A549 (cell line): ENCODE data around the gene LIMK2. TPM values are rescaled to one million over a fixed set of nuclear protein-coding genes. Genes with fewer than 3 reads are reported as not detected.

Source experiments
- ATAC-seq, 2 experiments: fragments of 200-7000 bp in 1 of 2; fragments of >200 bp in 1 of 2; cut with Nextera tagmentation in 1 of 2; cut with Tn5 transposase in 1 of 2; 3 replicates each; pipeline versions ENCODE4 v1.8.0 to v1.9.1; 2018 to 2020; ENCODE audit warnings: mild to moderate bottlenecking in 1 of 2, moderate library complexity in 1 of 2
- CTCF ChIA-PET: fragments of 300-600 bp; sonication (Branson Sonifier 250); formaldehyde crosslinking; extraction: SDS; loops from one replicate; lab custom pipeline; 2021; ENCODE audit warnings: antibody characterized with exemption, inconsistent platforms; lab: Yijun Ruan, JAX
- POLR2A ChIA-PET: fragments of 350-600 bp; formaldehyde crosslinking; extraction: SDS; loops from one replicate; lab custom pipeline; 2021; ENCODE audit warnings: antibody characterized with exemption, inconsistent platforms; lab: Yijun Ruan, JAX
- DNase-seq, 2 experiments: peaks; one replicate each; pipeline versions ENCODE4 v3.0.0 to v3.0.0-alpha.2; 2011 to 2016; ENCODE audit warnings: low read depth in 1 of 2, low spot score in 1 of 2
- FAIRE-seq: peaks from 2 replicates; lab custom pipeline; 2011; peaks lifted over from hg19 to GRCh38; lab: Jason Lieb, UNC
- H3K27ac ChIP-seq, 2 experiments: fragments of >200 bp; sonication (Bioruptor Twin); formaldehyde crosslinking; 3 replicates each; pipeline ENCODE4 v1.5.1; 2016 to 2017
- H3K4me1 ChIP-seq: fragments of >200 bp; sonication (Bioruptor Twin); formaldehyde crosslinking; 3 replicates; pipeline ENCODE4 v1.6.1; 2016
- H3K4me2 ChIP-seq: fragments of >200 bp; sonication (Bioruptor Twin); formaldehyde crosslinking; 3 replicates; pipeline ENCODE4 v1.6.1; 2016
- H3K4me3 ChIP-seq: fragments of >200 bp; sonication (Bioruptor Twin); formaldehyde crosslinking; 3 replicates; pipeline ENCODE4 v1.5.1; 2016
- H3K9me3 ChIP-seq: fragments of >200 bp; sonication (Bioruptor Twin); formaldehyde crosslinking; 3 replicates; pipeline ENCODE4 v1.6.1; 2016
- ATOH8 ChIP-seq: fragments of 250-450 bp; sonication (Bioruptor Pico); IDR thresholded peaks from 2 replicates; pipeline ENCODE4 v1.5.0; 2020; ENCODE audit warnings: low read depth, mild to moderate bottlenecking, moderate library complexity
- CHD4 ChIP-seq: fragments of 200-600 bp; sonication (generic); IDR thresholded peaks from 2 replicates; pipeline ENCODE4 v1.6.1; 2016; ENCODE audit warnings: antibody characterized with exemption, mild to moderate bottlenecking, borderline replicate concordance
- CTCF ChIP-seq: fragments of >200 bp; sonication (Bioruptor Twin); formaldehyde crosslinking; IDR thresholded peaks from 3 replicates; pipeline ENCODE4 v1.5.1; 2016
- EHMT2 ChIP-seq: fragments of 200-600 bp; sonication (generic); IDR thresholded peaks from 2 replicates; pipeline ENCODE4 v1.6.1; 2016; ENCODE audit warnings: antibody characterized with exemption, low read depth, mild to moderate bottlenecking, moderate library complexity
- FOXS1 ChIP-seq: fragments of 250-450 bp; sonication (Bioruptor Pico); IDR thresholded peaks from 2 replicates; pipeline ENCODE4 v1.5.0; 2020; ENCODE audit warnings: mild to moderate bottlenecking, moderate library complexity
- HEYL ChIP-seq: fragments of 250-450 bp; sonication (Bioruptor Pico); IDR thresholded peaks from 2 replicates; pipeline ENCODE4 v1.8.0; 2021; ENCODE audit warnings: mild to moderate bottlenecking, moderate library complexity
- HMGXB4 ChIP-seq: fragments of 250-450 bp; sonication (Bioruptor Pico); IDR thresholded peaks from 2 replicates; pipeline ENCODE4 v1.5.0; 2021; ENCODE audit warnings: mild to moderate bottlenecking, moderate library complexity, borderline replicate concordance
- HOXA7 ChIP-seq: fragments of 250-450 bp; sonication (Bioruptor Pico); IDR thresholded peaks from 2 replicates; pipeline ENCODE4 v1.5.0; 2020; ENCODE audit warnings: mild to moderate bottlenecking, moderate library complexity
- HOXB5 ChIP-seq: fragments of 250-450 bp; sonication (Bioruptor Pico); IDR thresholded peaks from 2 replicates; pipeline ENCODE4 v1.5.0; 2020; ENCODE audit warnings: mild to moderate bottlenecking, moderate library complexity
- JUN ChIP-seq, 2 experiments: fragments of >200 bp; sonication (Bioruptor Twin); formaldehyde crosslinking; IDR thresholded peaks; 2 replicates in 1 of 2; 3 replicates in 1 of 2; pipeline ENCODE4 v1.6.1; 2016 to 2017
- KDM5A ChIP-seq: fragments of 200-600 bp; sonication (generic); IDR thresholded peaks from 2 replicates; pipeline ENCODE4 v1.6.1; 2016; ENCODE audit warnings: antibody characterized with exemption, mild to moderate bottlenecking
- MAX ChIP-seq: IDR thresholded peaks from 2 replicates; pipeline ENCODE4 v1.6.1; 2012
- NFE2L2 ChIP-seq: fragments of 150-350 bp; conservative IDR thresholded peaks from 2 replicates; pipeline ENCODE4 v1.6.1; 2014; ENCODE audit warnings: low read length
- NR3C1 ChIP-seq: fragments of >200 bp; sonication (Bioruptor Twin); formaldehyde crosslinking; IDR thresholded peaks from 3 replicates; pipeline ENCODE4 v1.6.1; 2017
- POLR2A ChIP-seq: IDR thresholded peaks from 2 replicates; pipeline ENCODE4 v1.6.1; 2012; ENCODE audit warnings: mild to moderate bottlenecking, low read length
- POLR2AphosphoS2 ChIP-seq: conservative IDR thresholded peaks from 2 replicates; pipeline ENCODE4 v1.6.1; 2012; ENCODE audit warnings: low read length, improper control_type of control experiment, inconsistent platforms
- RAD21 ChIP-seq, 2 experiments: fragments of >200 bp in 1 of 2; sonication (Bioruptor Twin) in 1 of 2; formaldehyde crosslinking in 1 of 2; IDR thresholded peaks in 1 of 2; conservative IDR thresholded peaks in 1 of 2; 2 replicates in 1 of 2; 3 replicates in 1 of 2; pipeline ENCODE4 v1.6.1; 2012 to 2018; ENCODE audit warnings: inconsistent platforms in 1 of 2
- RARB ChIP-seq: fragments of 250-450 bp; sonication (Bioruptor Pico); IDR thresholded peaks from 2 replicates; pipeline ENCODE4 v1.8.0; 2021; ENCODE audit warnings: mild to moderate bottlenecking, moderate library complexity
- RCOR1 ChIP-seq: fragments of 150-350 bp; IDR thresholded peaks from 2 replicates; pipeline ENCODE4 v1.6.1; 2014; ENCODE audit warnings: antibody characterized with exemption, low read length, low read depth
- SREBF2 ChIP-seq: fragments of 450-650 bp; IDR thresholded peaks from 2 replicates; pipeline ENCODE4 v1.6.1; 2014; ENCODE audit warnings: mild to moderate bottlenecking, moderate library complexity
- ZFP36 ChIP-seq: fragments of 450-650 bp; IDR thresholded peaks from 2 replicates; pipeline ENCODE4 v1.6.1; 2014; ENCODE audit warnings: borderline replicate concordance; ENCODE audit not compliant: partially characterized antibody
- ZSCAN20 ChIP-seq: fragments of 250-450 bp; sonication (Bioruptor Pico); IDR thresholded peaks from 2 replicates; pipeline ENCODE4 v1.8.0; 2022; ENCODE audit warnings: mild to moderate bottlenecking, moderate library complexity
- WGBS: methylation state at CpG from one replicate; pipeline ENCODE4 v1.1.6; 2017; ENCODE audit errors: missing lambda C conversion rate; 5-methylcytosine and 5-hydroxymethylcytosine counted together
- polyA plus RNA-seq, 4 experiments: library from polyadenylated mRNA; depleted of rRNA in 3 of 4; stranded (reverse); fragments of >200 nt; fragmentation: RNase III in 1 of 4; extraction: RNeasy Plus Mini Kit Qiagen cat#74134 plus additional on column Dnase treatment in 1 of 4; gene quantifications; 2 replicates in 3 of 4; 3 replicates in 1 of 4; pipeline ENCODE4 v1.2.3, GENCODE V29; 2011 to 2017

LIMK2 gene
- polyA plus RNA-seq, 2 of the 4 experiments (the other 2 are of a cell fraction), result 3.1 to 6.9 TPM

- Histone ChIP-seq H3K4me3 (no peak overlapping the region), H3K4me2 (no peak overlapping the region), H3K9me3 (no peaks in the 10 kb centered on the region), H3K27ac (no peak overlapping the region), H3K4me1 (no peaks in the 10 kb centered on the region)
- ATAC-seq (peak; percentile 48 to 57; a peak in 3 of 6 replicates), DNase-seq (no peak), FAIRE-seq (no peak)
- ChIA-PET POLR2A (no interaction called here), CTCF (interaction anchor here (1.2 to 7.9 kb wide), 6 partner anchors 14 to 59 kb away, joined by 3 to 134 read pairs (median 9); partner anchors contain the start of gene LIMK2)
- TF ChIP-seq HOXA7 (CRISPR knock-in tag) (no peak), HEYL (no peak), NFE2L2 (no peak), SREBF2 (no peak), POLR2AphosphoS2 (no peak), RCOR1 (no peak), RAD21 (conservative IDR thresholded peaks at IDR 0.05 in 1 of 2, IDR thresholded peaks at IDR 0.05 in 1 of 2) (no peak), ZSCAN20 (CRISPR knock-in tag) (no peak), RARB (CRISPR knock-in tag) (no peak), JUN (IDR thresholded peaks at IDR 0.05) (no peak), POLR2A (no peak), KDM5A (no peak), FOXS1 (no peak)
- 58% methylated on average over 2 of the region's 3 CpGs for WGBS
Measured at GRCh38 chr22:31269892-31270579, 57.9 kb downstream of the LIMK2 start.

- ChIA-PET POLR2A (interaction anchor here (0.6 kb wide), 1 partner anchor 58 kb away, joined by 4 read pairs; no protein-coding TSS in a partner anchor), CTCF (interaction anchor here (0.6 to 7.9 kb wide), 12 partner anchors 9 to 163 kb away, joined by 3 to 134 read pairs (median 9); partner anchors contain the start of genes LIMK2, PIK3IP1 and SELENOM)
- no peak overlapping the region for H3K4me2 ChIP-seq
Measured at GRCh38 chr22:31271026-31271425, 58.9 kb downstream of the LIMK2 start.

GRCh38 chr22:31271485-31271884 lies 59.4 kb downstream of the LIMK2 start:
- no peak overlapping the region for H3K27ac ChIP-seq
- no peaks in the 10 kb centered on the region for H3K4me1 ChIP-seq
- FAIRE-seq (no peak), ATAC-seq (no peak), DNase-seq (no peak)
- WGBS, result 81% methylated on average over 3 of the region's 3 CpGs
- no peaks in the 10 kb centered on the region for H3K9me3 ChIP-seq
- H3K4me3 ChIP-seq, result no peak overlapping the region
- CTCF ChIA-PET, result interaction anchor here (0.6 to 7.9 kb wide), 12 partner anchors 9 to 164 kb away, joined by 3 to 134 read pairs (median 10); partner anchors contain the start of genes LIMK2, PIK3IP1 and SELENOM
- no peak overlapping the region for H3K4me2 ChIP-seq
- TF ChIP-seq ATOH8 (CRISPR knock-in tag) (no peak), MAX (no peak), NR3C1 (no peak), HMGXB4 (CRISPR knock-in tag) (no peak), JUN (IDR thresholded peaks at IDR 0.05) (no peak), EHMT2 (no peak)
- POLR2A ChIA-PET, result interaction anchor here (0.6 kb wide), 1 partner anchor 58 kb away, joined by 4 read pairs; no protein-coding TSS in a partner anchor

More at GRCh38 chr22:31271026-31271425, 58.9 kb downstream of the LIMK2 start:
- Histone ChIP-seq H3K27ac (no peak overlapping the region), H3K9me3 (no peaks in the 10 kb centered on the region), H3K4me3 (no peak overlapping the region)
- ATAC-seq, result no peak
- TF ChIP-seq CHD4, result no peak
- no peak for TF ChIP-seq ZFP36
- TF ChIP-seq HOXB5 (CRISPR knock-in tag), result no peak
- no peak for TF ChIP-seq CTCF
- TF ChIP-seq, all 56 proteins: peak for 0
- no peak for DNase-seq
- 100% methylated on average over 4 of the region's 4 CpGs for WGBS
- FAIRE-seq, result no peak
- no peaks in the 10 kb centered on the region for H3K4me1 ChIP-seq
